Measurements from ENCODE around the gene TIGD2.

Gene TIGD2

DNA sequence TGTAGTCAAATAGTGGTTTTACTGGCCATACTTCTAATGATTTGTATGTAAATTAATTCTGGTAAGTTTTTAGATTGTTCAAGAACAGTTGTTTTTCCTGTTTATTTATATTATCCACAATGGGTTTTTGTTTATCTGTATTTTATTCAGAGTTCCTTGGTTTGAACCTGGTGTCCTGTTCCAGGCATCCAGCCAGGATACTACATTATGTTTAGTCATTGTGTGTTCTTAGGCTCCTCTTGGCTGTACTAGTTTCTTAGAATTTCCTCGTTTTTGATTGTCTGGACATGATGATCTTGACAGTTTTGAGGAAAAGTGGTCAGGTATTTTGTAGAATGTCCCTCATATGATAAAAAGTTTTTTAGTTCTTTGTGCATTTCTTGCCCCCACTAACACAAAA lies 7.8 kb downstream of the TIGD2 start:
- H3K27ac ChIP-seq (ENCODE audit: low read length) = no peak overlapping the region
- H3K27me3 ChIP-seq (ENCODE audit: control insufficient read depth in 1 of 2, insufficient read depth in 2 of 2, low read length in 2 of 2) = no peaks in the 10 kb centered on the region
- H3K9me3 ChIP-seq (ENCODE audit: control insufficient read depth in 2 of 2, low read length in 2 of 2) = no peaks in the 10 kb centered on the region
- no peak overlapping the region for H3K4me3 ChIP-seq (ENCODE audit: low read length in 2 of 2)
- no peak overlapping the region for H3K9ac ChIP-seq (ENCODE audit: low read length in 2 of 2)
- H3K36me3 ChIP-seq (ENCODE audit: control insufficient read depth in 2 of 2, insufficient read depth in 2 of 2, low read length in 2 of 2) = no peaks in the 10 kb centered on the region
- H3K4me1 ChIP-seq (ENCODE audit: control insufficient read depth, insufficient read depth, low read length) = no peaks in the 10 kb centered on the region

DNA sequence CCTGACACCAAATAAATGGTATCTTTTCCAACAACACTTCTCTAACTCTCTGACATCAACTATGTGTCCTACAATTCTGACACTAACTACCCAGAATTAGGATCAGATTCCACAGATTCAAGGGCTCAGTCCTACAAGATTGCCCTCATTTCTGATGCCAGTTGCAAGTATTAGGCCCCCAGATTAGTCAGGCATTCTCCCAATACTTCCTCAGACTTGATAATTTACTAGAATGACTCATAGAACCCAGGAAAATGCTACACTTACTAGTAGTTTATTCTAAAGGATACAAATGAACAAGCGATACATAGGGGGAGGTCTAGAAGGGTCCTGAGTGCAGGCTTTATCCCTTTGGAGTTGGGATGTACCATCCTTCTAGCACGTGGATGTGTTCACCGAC lies 8.5 kb downstream of the TIGD2 start:
- Histone ChIP-seq H3K4me1 (ENCODE audit: control insufficient read depth, insufficient read depth, low read length) (no peaks in the 10 kb centered on the region), H3K27me3 (ENCODE audit: control insufficient read depth in 1 of 2, insufficient read depth in 2 of 2, low read length in 2 of 2) (no peaks in the 10 kb centered on the region), H3K36me3 (ENCODE audit: control insufficient read depth in 2 of 2, insufficient read depth in 2 of 2, low read length in 2 of 2) (no peaks in the 10 kb centered on the region), H3K4me3 (ENCODE audit: low read length in 2 of 2) (no peak overlapping the region), H3K27ac (ENCODE audit: low read length) (no peak overlapping the region), H3K9me3 (ENCODE audit: control insufficient read depth in 2 of 2, low read length in 2 of 2) (no peaks in the 10 kb centered on the region), H3K9ac (ENCODE audit: low read length in 2 of 2) (no peak overlapping the region)

DNA sequence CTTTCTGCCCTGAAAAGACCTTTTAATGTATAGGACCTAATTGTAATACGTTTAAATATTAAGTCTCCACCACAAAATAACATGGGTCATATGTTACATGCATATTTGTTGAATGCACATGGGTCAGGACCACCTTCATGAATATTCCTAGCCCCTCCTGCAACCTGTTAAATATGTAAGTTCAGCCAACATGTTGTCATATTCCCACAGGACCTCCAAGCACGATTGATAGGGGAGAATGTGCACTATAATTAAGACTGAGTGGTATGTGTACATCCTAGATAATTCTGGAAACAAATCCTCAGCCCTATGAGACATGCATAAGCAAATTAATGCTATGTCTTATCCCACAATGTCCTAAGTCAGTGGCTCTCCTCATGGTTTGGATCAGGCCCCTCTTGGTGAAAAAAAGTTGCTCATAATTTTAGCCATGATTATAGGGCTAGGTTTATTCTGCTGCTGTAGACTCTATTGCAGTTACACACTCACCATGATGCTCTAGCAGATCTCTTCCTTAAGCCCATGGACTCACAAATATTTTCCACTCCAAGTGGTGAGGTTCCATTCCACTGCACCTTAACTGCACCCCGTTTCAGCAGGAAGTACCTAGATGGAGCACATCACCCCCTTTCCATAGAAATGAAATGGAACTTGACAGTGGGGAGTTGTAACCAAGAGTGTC lies 10.2 kb downstream of the TIGD2 start:
- H3K4me1 ChIP-seq (ENCODE audit: control insufficient read depth, insufficient read depth, low read length) = no peaks in the 10 kb centered on the region
- H3K4me3 ChIP-seq (ENCODE audit: low read length in 2 of 2) = no peak overlapping the region
- no peaks in the 10 kb centered on the region for H3K27me3 ChIP-seq (ENCODE audit: control insufficient read depth in 1 of 2, insufficient read depth in 2 of 2, low read length in 2 of 2)
- no peaks in the 10 kb centered on the region for H3K9me3 ChIP-seq (ENCODE audit: control insufficient read depth in 2 of 2, low read length in 2 of 2)
- H3K36me3 ChIP-seq (ENCODE audit: control insufficient read depth in 2 of 2, insufficient read depth in 2 of 2, low read length in 2 of 2) = no peaks in the 10 kb centered on the region
- H3K27ac ChIP-seq (ENCODE audit: low read length) = no peak overlapping the region
- no peak overlapping the region for H3K9ac ChIP-seq (ENCODE audit: low read length in 2 of 2)

DNA sequence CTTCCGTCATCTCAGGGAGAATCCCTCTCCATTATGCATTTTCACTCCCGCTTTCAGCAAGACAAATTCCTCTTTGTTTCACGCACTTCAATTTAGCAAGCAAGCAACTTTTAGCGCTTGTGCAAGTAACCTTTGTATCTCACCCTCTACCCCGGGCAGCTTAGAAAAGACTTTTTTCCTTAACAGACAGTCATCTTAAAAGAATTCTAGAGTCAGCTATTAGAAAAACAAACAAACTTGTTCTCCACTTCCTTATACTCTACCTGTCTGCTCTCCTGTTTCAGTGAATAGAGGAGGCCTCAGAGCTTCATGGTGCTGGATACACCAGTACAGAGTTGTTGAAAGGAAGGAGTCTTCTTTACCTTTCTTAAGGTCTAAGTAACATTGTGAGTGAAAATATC lies 12.1 kb downstream of the TIGD2 start:
- Histone ChIP-seq H3K27me3 (ENCODE audit: control insufficient read depth in 1 of 2, insufficient read depth in 2 of 2, low read length in 2 of 2) (no peaks in the 10 kb centered on the region), H3K4me1 (ENCODE audit: control insufficient read depth, insufficient read depth, low read length) (no peaks in the 10 kb centered on the region), H3K27ac (ENCODE audit: low read length) (no peak overlapping the region), H3K9me3 (ENCODE audit: control insufficient read depth in 2 of 2, low read length in 2 of 2) (no peaks in the 10 kb centered on the region), H3K4me3 (ENCODE audit: low read length in 2 of 2) (no peak overlapping the region), H3K9ac (ENCODE audit: low read length in 2 of 2) (no peak overlapping the region), H3K36me3 (ENCODE audit: control insufficient read depth in 2 of 2, insufficient read depth in 2 of 2, low read length in 2 of 2) (no peaks in the 10 kb centered on the region)

DNA sequence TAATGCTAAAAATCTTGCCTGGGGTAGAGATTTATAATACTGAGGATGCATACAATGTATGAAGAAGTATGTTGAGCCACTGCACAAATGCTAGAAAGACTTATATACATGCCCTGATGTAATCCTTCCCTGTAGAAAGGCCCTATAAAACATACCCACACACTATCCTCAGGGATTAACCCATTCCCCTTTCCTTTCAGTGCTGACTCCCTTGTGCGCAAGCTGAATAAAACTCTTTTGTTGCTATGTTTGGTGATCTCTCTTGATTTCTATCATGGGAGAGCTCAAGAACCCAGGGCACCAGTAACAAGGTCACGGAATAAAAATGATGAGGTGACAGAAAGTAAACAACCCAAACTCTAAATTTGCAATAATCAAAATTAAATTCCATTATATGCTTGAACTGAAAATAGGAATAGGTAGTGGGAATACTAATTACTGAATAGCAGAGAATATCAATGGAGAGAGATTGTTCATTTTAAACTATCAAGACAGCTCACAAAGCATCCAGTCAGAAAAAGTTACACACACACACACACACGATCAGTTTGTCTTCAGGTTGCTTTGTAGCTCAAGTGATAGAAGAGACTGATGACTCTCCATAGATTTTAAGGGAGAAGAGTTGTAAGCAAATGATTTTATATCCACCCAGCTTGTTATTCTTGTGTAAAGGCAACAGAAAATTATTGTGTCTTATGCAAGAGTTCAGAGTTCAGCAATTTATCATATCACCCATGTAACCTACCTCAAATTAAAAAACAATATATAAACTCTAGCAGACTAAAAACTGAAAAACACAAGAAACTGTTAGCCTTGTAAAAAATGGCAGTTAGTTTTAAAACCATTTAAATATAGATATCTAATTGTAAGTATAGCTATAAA lies 14.8 kb downstream of the TIGD2 start:
- H3K4me1 ChIP-seq (ENCODE audit: control insufficient read depth, insufficient read depth, low read length) = no peaks in the 10 kb centered on the region
- no peak overlapping the region for H3K9ac ChIP-seq (ENCODE audit: low read length in 2 of 2)
- no peak overlapping the region for H3K27ac ChIP-seq (ENCODE audit: low read length)
- no peaks in the 10 kb centered on the region for H3K9me3 ChIP-seq (ENCODE audit: control insufficient read depth in 2 of 2, low read length in 2 of 2)
- H3K4me3 ChIP-seq (ENCODE audit: low read length in 2 of 2) = no peak overlapping the region
- no peaks in the 10 kb centered on the region for H3K36me3 ChIP-seq (ENCODE audit: control insufficient read depth in 2 of 2, insufficient read depth in 2 of 2, low read length in 2 of 2)
- H3K27me3 ChIP-seq (ENCODE audit: control insufficient read depth in 1 of 2, insufficient read depth in 2 of 2, low read length in 2 of 2) = no peaks in the 10 kb centered on the region

DNA sequence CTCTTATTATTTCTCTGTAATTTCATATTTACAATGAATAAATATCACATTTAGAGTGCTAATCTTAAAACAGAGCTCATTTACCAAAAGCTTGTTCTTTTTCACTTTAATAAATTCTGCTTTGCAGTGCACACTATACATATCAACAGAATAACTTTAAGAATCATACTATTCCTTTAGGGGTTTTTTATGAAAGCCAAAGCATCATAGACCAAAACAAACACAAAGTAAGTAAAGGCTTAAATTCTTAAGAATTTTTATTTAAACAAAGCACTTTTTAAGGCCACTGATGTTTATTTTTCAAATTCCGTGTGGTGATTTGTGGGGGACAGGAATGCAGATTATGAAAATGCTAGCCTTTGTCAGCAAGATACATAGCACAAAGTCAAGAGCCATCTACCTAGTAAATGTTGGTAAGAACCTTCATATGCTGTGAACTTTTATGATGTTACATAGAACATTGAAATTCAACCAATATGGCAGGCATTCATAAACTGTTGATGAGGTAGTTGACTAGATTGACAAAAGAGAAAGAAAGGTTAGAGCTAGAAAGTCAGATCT lies 17.8 kb downstream of the TIGD2 start:
- Histone ChIP-seq H3K9me3 (ENCODE audit: control insufficient read depth in 2 of 2, low read length in 2 of 2) (no peaks in the 10 kb centered on the region), H3K4me3 (ENCODE audit: low read length in 2 of 2) (no peak overlapping the region), H3K27me3 (ENCODE audit: control insufficient read depth in 1 of 2, insufficient read depth in 2 of 2, low read length in 2 of 2) (no peaks in the 10 kb centered on the region), H3K4me1 (ENCODE audit: control insufficient read depth, insufficient read depth, low read length) (no peaks in the 10 kb centered on the region), H3K27ac (ENCODE audit: low read length) (no peak overlapping the region), H3K36me3 (ENCODE audit: control insufficient read depth in 2 of 2, insufficient read depth in 2 of 2, low read length in 2 of 2) (no peaks in the 10 kb centered on the region), H3K9ac (ENCODE audit: low read length in 2 of 2) (no peak overlapping the region)

DNA sequence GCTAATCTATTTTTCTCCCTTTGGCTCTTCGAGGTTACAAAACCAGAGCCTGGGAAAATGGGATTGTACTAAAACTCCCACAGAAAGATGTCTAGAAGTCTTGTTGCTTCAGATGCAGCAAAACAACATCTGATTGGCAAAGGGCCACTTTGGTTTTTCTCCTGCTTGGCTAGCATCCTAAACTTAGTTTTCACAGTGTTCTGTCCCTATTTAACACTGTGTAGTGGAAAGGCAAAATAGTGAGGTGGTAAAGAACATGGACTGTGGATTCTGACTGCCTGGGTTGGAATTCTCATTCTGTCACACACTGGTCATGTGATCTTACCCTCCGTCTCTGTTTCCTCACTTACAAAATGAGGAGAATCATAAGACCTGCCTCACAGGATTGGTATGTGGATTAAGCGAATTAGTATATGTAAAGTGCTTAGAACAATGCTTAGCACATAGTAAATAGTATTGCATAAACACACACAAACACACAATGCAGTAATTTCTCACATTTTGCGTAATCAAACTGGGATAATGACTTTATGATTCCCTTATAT lies 23.5 kb downstream of the TIGD2 start:
- no peak overlapping the region for H3K4me3 ChIP-seq (ENCODE audit: low read length in 2 of 2)
- H3K27ac ChIP-seq (ENCODE audit: low read length) = no peak overlapping the region
- no peaks in the 10 kb centered on the region for H3K27me3 ChIP-seq (ENCODE audit: control insufficient read depth in 1 of 2, insufficient read depth in 2 of 2, low read length in 2 of 2)
- H3K9ac ChIP-seq (ENCODE audit: low read length in 2 of 2) = no peak overlapping the region
- no peaks in the 10 kb centered on the region for H3K9me3 ChIP-seq (ENCODE audit: control insufficient read depth in 2 of 2, low read length in 2 of 2)
- no peaks in the 10 kb centered on the region for H3K36me3 ChIP-seq (ENCODE audit: control insufficient read depth in 2 of 2, insufficient read depth in 2 of 2, low read length in 2 of 2)
- no peaks in the 10 kb centered on the region for H3K4me1 ChIP-seq (ENCODE audit: control insufficient read depth, insufficient read depth, low read length)

DNA sequence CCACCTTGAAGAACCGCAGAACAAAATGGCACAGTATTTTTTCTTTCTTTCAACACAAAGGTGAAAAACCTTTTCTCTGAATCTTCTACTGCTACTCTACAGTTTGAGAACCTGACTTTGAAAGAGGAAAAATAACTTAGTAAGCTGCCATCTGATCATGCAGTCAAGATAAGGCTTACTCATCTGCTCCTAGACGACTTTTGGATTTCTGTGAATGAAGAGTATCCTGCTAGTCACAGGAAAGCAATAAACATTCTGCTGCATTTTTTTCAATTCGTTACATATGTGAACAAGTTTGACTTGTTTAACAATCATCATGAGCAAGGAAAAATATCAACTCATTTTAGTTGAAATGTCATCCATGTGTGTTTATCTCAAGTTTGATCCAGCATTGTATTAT lies 25.2 kb downstream of the TIGD2 start:
- H3K4me3 ChIP-seq (ENCODE audit: low read length in 2 of 2) = no peak overlapping the region
- no peaks in the 10 kb centered on the region for H3K9me3 ChIP-seq (ENCODE audit: control insufficient read depth in 2 of 2, low read length in 2 of 2)
- no peak overlapping the region for H3K27ac ChIP-seq (ENCODE audit: low read length)
- H3K9ac ChIP-seq (ENCODE audit: low read length in 2 of 2) = no peak overlapping the region
- H3K27me3 ChIP-seq (ENCODE audit: control insufficient read depth in 1 of 2, insufficient read depth in 2 of 2, low read length in 2 of 2) = no peaks in the 10 kb centered on the region
- no peaks in the 10 kb centered on the region for H3K36me3 ChIP-seq (ENCODE audit: control insufficient read depth in 2 of 2, insufficient read depth in 2 of 2, low read length in 2 of 2)
- H3K4me1 ChIP-seq (ENCODE audit: control insufficient read depth, insufficient read depth, low read length) = no peaks in the 10 kb centered on the region

DNA sequence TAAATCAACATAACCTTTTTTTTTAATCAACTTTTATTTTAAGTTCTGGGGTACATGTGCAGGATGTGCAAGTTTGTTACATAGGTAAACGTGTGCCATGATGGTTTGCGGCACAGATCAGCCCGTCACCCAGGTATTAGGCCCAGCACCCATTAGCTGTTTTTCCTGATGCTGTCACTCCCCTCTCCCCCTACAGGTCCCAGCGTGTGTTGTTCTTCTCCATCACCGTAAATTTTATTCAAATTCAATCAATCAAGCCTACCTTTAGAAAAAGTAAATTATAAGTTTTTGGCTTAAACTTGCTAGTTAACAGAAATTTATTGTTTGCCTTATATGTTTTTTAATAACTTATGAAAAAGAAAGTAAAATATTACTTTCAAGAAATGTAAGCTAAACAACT lies 25.9 kb downstream of the TIGD2 start:
- H3K9ac ChIP-seq (ENCODE audit: low read length in 2 of 2) = no peak overlapping the region
- H3K27ac ChIP-seq (ENCODE audit: low read length) = no peak overlapping the region
- no peaks in the 10 kb centered on the region for H3K36me3 ChIP-seq (ENCODE audit: control insufficient read depth in 2 of 2, insufficient read depth in 2 of 2, low read length in 2 of 2)
- H3K4me1 ChIP-seq (ENCODE audit: control insufficient read depth, insufficient read depth, low read length) = no peaks in the 10 kb centered on the region
- H3K4me3 ChIP-seq (ENCODE audit: low read length in 2 of 2) = no peak overlapping the region
- no peaks in the 10 kb centered on the region for H3K27me3 ChIP-seq (ENCODE audit: control insufficient read depth in 1 of 2, insufficient read depth in 2 of 2, low read length in 2 of 2)
- H3K9me3 ChIP-seq (ENCODE audit: control insufficient read depth in 2 of 2, low read length in 2 of 2) = no peaks in the 10 kb centered on the region

DNA sequence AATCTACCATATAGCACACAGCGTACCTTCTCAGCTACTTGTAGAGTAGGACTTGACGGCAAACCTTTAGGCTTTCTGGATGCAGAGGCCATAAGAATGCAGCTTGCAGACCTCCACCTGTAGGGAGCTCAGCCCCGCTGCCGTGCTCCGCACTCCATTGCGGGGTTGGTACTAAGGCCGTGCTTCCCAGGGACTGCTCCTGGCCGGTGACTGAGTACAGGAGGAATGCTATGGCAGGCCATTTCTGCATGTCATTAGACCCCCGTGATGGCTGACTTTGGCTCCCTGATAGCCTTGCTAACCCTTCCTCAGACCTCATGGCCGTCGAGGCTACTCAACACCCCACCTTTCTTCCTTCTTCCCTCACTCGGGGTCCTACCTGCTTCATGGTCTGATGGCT lies 26.4 kb downstream of the TIGD2 start:
- H3K9ac ChIP-seq (ENCODE audit: low read length in 2 of 2) = no peak overlapping the region
- H3K36me3 ChIP-seq (ENCODE audit: control insufficient read depth in 2 of 2, insufficient read depth in 2 of 2, low read length in 2 of 2) = no peaks in the 10 kb centered on the region
- H3K27me3 ChIP-seq (ENCODE audit: control insufficient read depth in 1 of 2, insufficient read depth in 2 of 2, low read length in 2 of 2) = no peaks in the 10 kb centered on the region
- no peaks in the 10 kb centered on the region for H3K9me3 ChIP-seq (ENCODE audit: control insufficient read depth in 2 of 2, low read length in 2 of 2)
- no peak overlapping the region for H3K27ac ChIP-seq (ENCODE audit: low read length)
- H3K4me3 ChIP-seq (ENCODE audit: low read length in 2 of 2) = no peak overlapping the region
- H3K4me1 ChIP-seq (ENCODE audit: control insufficient read depth, insufficient read depth, low read length) = no peaks in the 10 kb centered on the region
